Mucosa of descending colon (tissue), 3 donors: ENCODE measurements around the gene IFITM1. TPM values are rescaled to one million over a fixed set of nuclear protein-coding genes. Genes with fewer than 3 reads are reported as not detected.
"Not testable (repeated sequence)": the region's sequence is repeated elsewhere in the genome, so short reads cannot be mapped to it uniquely, and the experiment has no call there.

Source experiments
- ATAC-seq: fragments of 200-7000 bp; cut with Tn5 transposase; one replicate; pipeline ENCODE4 v1.9.1; 2020; ENCODE audit warnings: mild to moderate bottlenecking, moderate library complexity
- DNase-seq, 3 donors: peaks; one replicate each; pipeline ENCODE4 v3.0.0-alpha.2; 2020
- H3K36me3 ChIP-seq: fragments of 200-600 bp; one replicate; pipeline ENCODE4 v1.8.0; 2021; ENCODE audit warnings: low read depth, mild to moderate bottlenecking
- H3K4me1 ChIP-seq: fragments of 200-600 bp; one replicate; pipeline ENCODE4 v1.8.0; 2021; ENCODE audit warnings: low read depth, mild to moderate bottlenecking
- H3K4me3 ChIP-seq: fragments of 200-600 bp; one replicate; pipeline ENCODE4 v1.8.0; 2021; ENCODE audit warnings: mild to moderate bottlenecking
- H3K9me3 ChIP-seq: fragments of 200-600 bp; one replicate; pipeline ENCODE4 v1.8.0; 2021; ENCODE audit warnings: mild to moderate bottlenecking
- CTCF ChIP-seq: fragments of 200-600 bp; IDR thresholded peaks from one replicate; pipeline ENCODE4 v1.8.0; 2022; ENCODE audit warnings: antibody characterized with exemption, mild to moderate bottlenecking
- intact Hi-C, 2 donors: fragments of 100-400 bp; cut with DNase I in 1 of 2; cut with micrococcal nuclease in 1 of 2; formaldehyde crosslinking; loops; one replicate each; pipeline versions ENCODE4 v1.11.0 to v1.11.1; 2022; cut with DNase I, micrococcal nuclease
- total RNA-seq, 3 donors: library from RNA; stranded (reverse); fragmentation: NEBNext Ultra II Directional in 2 of 3; extraction: Animal tissue kit (Norgen Biotek cat#: 25700) in 2 of 3; gene quantifications; one replicate each; pipeline versions ENCODE4 v1.2.1 to v1.2.4, GENCODE V29; 2021 to 2023
- donor health status: DM: no; HTN: no; CAD: no; lungs with moderate emphysema.
- donor health status: DM: no; HTN: no; CAD: no.
- donor health status: DM: no; HTN: yes; CAD: no.

Gene IFITM1
- total RNA-seq, 3 donors from 2014 or later: 80.2 to 182 (median 87.3) TPM

GRCh38 chr11:357582-357981, 43.7 kb downstream of the IFITM1 start:
- ATAC-seq: no peak
- TF ChIP-seq CTCF: no peak
- peaks cover 25% of the 10 kb centered on the region for H3K4me1 ChIP-seq
- no peaks in the 10 kb centered on the region for H3K36me3 ChIP-seq
- peaks cover 9% of the 10 kb centered on the region for H3K9me3 ChIP-seq
- no peak overlapping the region for H3K4me3 ChIP-seq
- DNase-seq: no peak
- intact Hi-C loops: no loop called here

- intact Hi-C loops: no loop called here
- H3K4me3 ChIP-seq: no peak overlapping the region
- ATAC-seq: no peak
- H3K9me3 ChIP-seq: peaks cover 9% of the 10 kb centered on the region
- peaks cover 20% of the 10 kb centered on the region for H3K4me1 ChIP-seq
- TF ChIP-seq CTCF: no peak
- peak in 2 of 3 donors; percentile 12 to 40 for DNase-seq
- no peaks in the 10 kb centered on the region for H3K36me3 ChIP-seq
These were observed 44.4 kb downstream of the IFITM1 start for GRCh38 chr11:358129-358800.

DNA sequence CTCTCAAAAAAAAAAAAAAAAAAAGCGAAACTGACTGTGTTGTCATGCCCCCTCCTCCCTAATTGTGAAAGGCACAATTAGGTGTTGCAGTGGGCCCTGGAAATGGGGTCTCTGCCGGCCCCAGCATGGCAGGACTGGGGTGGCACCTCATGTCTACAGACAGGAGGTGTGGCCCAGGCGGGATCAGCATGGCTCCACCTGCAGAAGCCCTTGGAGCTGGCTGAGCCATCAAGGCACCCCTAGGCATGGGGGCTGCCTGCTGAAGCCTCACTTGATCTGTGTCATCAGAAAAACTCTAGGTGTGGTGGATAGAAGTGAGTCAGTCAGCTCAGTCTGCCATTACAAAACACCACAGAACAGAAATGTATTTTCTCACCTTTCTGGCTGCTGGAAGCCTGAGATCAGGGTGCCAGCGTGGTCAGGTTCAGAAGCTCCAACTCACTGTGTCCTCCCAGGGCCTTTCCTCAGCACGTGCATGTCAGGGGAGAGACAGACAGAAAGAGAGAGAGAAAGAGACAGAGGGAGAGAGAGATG, 45.4 kb downstream of the IFITM1 start:
- ATAC-seq: no peak
- intact Hi-C loops: no loop called here

DNA sequence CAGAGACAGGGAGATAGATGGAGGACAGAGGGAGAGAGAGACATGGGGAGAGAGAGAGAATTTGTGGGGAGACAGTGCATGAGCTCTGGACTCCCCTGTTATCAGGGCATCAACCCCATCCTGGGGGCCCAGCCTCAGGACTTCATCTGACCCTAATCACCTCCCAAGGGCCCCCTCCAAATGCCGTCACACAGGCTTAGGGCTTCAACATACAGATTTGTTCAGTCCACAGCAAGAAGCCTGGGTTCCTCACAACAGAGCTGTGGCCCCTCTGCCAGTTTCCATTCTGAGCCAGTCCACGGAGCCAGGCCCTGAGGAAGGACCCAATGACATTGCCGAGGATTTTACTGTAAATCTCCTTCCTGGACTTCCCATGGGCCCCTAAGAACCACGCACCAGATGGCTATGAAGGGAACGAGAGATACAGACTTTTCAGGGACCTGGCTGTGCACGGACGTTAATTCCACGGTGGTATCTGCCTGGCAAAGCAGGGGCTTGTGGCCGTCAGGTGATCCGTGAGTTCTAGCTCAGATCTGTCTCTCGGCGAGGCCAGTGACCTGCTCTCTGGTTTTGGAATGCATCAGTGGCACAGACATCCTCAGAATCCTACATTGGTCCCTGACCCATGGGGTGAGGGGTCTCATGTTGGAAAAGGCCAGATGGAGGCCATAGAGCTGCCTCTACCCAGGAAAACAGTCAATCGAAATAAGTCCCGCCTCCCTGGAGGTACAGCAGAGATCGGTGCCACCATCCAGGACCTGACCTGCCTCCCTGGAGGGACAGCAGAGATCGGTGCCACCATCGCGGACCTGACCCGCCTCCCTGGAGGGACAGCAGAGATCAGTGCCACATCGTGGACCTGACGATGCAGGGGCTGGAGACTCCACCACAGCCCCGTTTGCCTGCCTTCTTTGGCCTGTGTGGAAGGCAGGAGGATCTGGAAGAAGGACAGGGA, 46.8 kb downstream of the IFITM1 start:
- TF ChIP-seq CTCF: no peak
- H3K36me3 ChIP-seq: no peaks in the 10 kb centered on the region
- DNase-seq (peak in 2 of 3 donors; percentile 16 to 40), ATAC-seq (no peak)
- no peak overlapping the region for H3K4me3 ChIP-seq
- peaks cover 9% of the 10 kb centered on the region for H3K9me3 ChIP-seq
- intact Hi-C loops: no loop called here
- H3K4me1 ChIP-seq: peaks cover 4% of the 10 kb centered on the region

More for the DNA sequence above, 45.4 kb downstream of the IFITM1 start:
- no peaks in the 10 kb centered on the region for H3K36me3 ChIP-seq
- no peak for TF ChIP-seq CTCF
- DNase-seq: peak in 2 of 3 donors; percentile 20 to 43
- peaks cover 9% of the 10 kb centered on the region for H3K9me3 ChIP-seq
- no peak overlapping the region for H3K4me3 ChIP-seq
- peaks cover 10% of the 10 kb centered on the region for H3K4me1 ChIP-seq

DNA sequence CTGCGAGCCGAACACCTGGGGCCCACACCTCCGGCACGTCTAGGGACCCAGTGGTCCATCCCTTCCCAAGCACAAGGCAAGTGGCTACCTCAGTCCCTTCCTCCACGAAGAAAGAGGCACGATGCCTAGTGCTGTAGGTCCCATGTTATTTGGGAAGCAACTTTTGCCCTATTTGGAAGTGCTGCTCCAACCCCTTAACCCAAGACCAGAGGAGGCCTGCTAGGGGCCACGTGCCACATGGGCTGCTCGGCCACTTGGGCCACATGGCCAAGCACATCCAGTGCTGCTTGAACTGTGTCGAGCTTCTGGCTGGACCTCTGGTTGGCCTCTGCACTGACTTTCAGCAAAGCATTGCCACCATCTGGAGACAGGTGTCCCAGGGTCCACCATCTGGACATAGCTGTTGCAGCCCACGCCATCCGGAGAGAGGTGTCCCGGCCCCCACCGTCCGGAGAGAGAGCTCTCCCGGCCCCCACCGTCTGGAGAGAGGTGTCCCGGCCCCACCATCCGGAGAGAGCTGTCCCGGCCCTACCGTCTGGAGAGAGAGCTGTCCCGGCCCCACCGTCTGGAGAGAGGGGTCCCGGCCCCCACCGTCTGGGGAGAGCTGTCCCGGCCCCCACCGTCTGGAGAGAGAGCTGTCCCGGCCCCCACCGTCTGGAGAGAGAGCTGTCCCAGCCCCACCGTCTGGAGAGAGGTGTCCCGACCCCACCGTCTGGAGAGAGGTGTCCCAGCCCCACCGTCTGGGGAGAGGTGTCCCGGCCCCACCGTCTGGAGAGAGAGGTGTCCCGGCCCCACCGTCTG, 49.0 kb downstream of the IFITM1 start:
- H3K9me3 ChIP-seq: peaks cover 9% of the 10 kb centered on the region
- DNase-seq (peak in 1 of 3 donors; percentile 16), ATAC-seq (no peak)
- intact Hi-C loops: no loop called here
- H3K4me3 ChIP-seq: no peak overlapping the region
- no peak for TF ChIP-seq CTCF
- H3K36me3 ChIP-seq: no peaks in the 10 kb centered on the region
- H3K4me1 ChIP-seq: no peaks in the 10 kb centered on the region

DNA sequence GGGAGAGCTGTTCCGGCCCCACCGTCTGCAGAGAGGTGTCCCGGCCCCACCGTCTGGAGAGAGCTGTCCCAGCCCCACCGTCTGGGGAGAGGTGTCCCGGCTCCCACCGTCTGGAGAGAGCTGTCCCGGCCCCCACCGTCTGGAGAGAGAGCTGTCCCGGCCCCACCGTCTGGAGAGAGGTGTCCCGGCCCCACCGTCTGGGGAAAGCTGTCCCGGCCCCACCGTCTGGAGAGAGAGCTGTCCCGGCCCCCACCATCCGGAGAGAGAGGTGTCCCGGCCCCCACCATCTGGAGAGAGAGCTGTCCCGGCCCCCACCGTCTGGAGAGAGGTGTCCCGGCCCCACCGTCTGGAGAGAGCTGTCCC, 49.6 kb downstream of the IFITM1 start:
- intact Hi-C loops, H3K4me3 ChIP-seq, H3K4me1 ChIP-seq, H3K9me3 ChIP-seq, H3K36me3 ChIP-seq, ATAC-seq: not testable (repeated sequence)
- DNase-seq: peak in 2 of 3 donors; percentile 15 to 44
